Cerebellar nuclear complex (tissue), 1 donor: ENCODE data around the gene LRIF1.
"Not testable (repeated sequence)": the region's sequence is repeated elsewhere in the genome, so short reads cannot be mapped to it uniquely, and the experiment has no call there.

Experiments used
- DNase-seq, 2 experiments: peaks; one replicate each; lab custom pipeline; 2025; lab: John Stamatoyannopoulos, UW

Gene LRIF1

GRCh38 chr1:110963691-110964454 lies at the start of gene LRIF1:
TSS of gene LRIF1 (minus strand) at chr1:110963922. CDS start at chr1:110963688, 234 bp downstream.
- peak; percentile 95 to 98 for DNase-seq

- no peak for DNase-seq
Observed at GRCh38 chr1:111008031-111008430, 44.3 kb upstream of the LRIF1 start.

- no peak for DNase-seq
Observed at GRCh38 chr1:111006556-111006955, 42.8 kb upstream of the LRIF1 start.

- not testable (repeated sequence) for DNase-seq
Observed at GRCh38 chr1:110999607-111000006, 35.9 kb upstream of the LRIF1 start.

- DNase-seq = not testable (repeated sequence)
Observed at GRCh38 chr1:110992329-110992728, 28.6 kb upstream of the LRIF1 start.

- not testable (repeated sequence) for DNase-seq
Observed at GRCh38 chr1:110991295-110991694, 27.6 kb upstream of the LRIF1 start.

GRCh38 chr1:110990541-110990940 lies 26.8 kb upstream of the LRIF1 start:
- DNase-seq = no peak

GRCh38 chr1:110986407-110986891 lies 22.7 kb upstream of the LRIF1 start:
- DNase-seq = no peak

GRCh38 chr1:110982320-110982719 lies 18.6 kb upstream of the LRIF1 start:
- DNase-seq = no peak

GRCh38 chr1:110979154-110979553 lies 15.4 kb upstream of the LRIF1 start:
- no peak for DNase-seq

- no peak for DNase-seq
Observed at GRCh38 chr1:110976089-110976488, 12.4 kb upstream of the LRIF1 start.

GRCh38 chr1:110975265-110975664 lies 11.5 kb upstream of the LRIF1 start:
- DNase-seq = no peak

GRCh38 chr1:110967256-110967655 lies 3.5 kb upstream of the LRIF1 start:
- DNase-seq = no peak

GRCh38 chr1:110964455-110964903 lies 757 bp upstream of the LRIF1 start:
- no peak for DNase-seq

- no peak for DNase-seq
Observed at GRCh38 chr1:110962892-110963690, 631 bp downstream of the LRIF1 start.

GRCh38 chr1:110961902-110962301 lies 1.8 kb downstream of the LRIF1 start:
- no peak for DNase-seq

- no peak for DNase-seq
Observed at GRCh38 chr1:110960777-110961420, 2.8 kb downstream of the LRIF1 start.

- DNase-seq = no peak
Observed at GRCh38 chr1:110957798-110958197, 5.9 kb downstream of the LRIF1 start.

GRCh38 chr1:110956586-110956985 lies 7.1 kb downstream of the LRIF1 start:
- DNase-seq = no peak

GRCh38 chr1:110953031-110953430 lies 10.7 kb downstream of the LRIF1 start:
- DNase-seq = no peak

GRCh38 chr1:110952031-110952430 lies 11.7 kb downstream of the LRIF1 start:
- DNase-seq = no peak

GRCh38 chr1:110951161-110951560 lies 12.6 kb downstream of the LRIF1 start:
- no peak for DNase-seq
